ENCODE data around the gene DYNLT2.

The DYNLT2 gene, protein sequence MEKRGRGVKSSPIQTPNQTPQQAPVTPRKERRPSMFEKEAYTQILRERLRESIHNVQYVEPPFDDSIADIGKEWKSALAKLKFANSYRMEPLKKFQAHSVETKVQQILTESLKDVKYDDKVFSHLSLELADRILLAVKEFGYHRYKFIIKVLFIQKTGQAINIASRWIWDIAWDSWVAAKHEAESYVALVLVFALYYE

DNA sequence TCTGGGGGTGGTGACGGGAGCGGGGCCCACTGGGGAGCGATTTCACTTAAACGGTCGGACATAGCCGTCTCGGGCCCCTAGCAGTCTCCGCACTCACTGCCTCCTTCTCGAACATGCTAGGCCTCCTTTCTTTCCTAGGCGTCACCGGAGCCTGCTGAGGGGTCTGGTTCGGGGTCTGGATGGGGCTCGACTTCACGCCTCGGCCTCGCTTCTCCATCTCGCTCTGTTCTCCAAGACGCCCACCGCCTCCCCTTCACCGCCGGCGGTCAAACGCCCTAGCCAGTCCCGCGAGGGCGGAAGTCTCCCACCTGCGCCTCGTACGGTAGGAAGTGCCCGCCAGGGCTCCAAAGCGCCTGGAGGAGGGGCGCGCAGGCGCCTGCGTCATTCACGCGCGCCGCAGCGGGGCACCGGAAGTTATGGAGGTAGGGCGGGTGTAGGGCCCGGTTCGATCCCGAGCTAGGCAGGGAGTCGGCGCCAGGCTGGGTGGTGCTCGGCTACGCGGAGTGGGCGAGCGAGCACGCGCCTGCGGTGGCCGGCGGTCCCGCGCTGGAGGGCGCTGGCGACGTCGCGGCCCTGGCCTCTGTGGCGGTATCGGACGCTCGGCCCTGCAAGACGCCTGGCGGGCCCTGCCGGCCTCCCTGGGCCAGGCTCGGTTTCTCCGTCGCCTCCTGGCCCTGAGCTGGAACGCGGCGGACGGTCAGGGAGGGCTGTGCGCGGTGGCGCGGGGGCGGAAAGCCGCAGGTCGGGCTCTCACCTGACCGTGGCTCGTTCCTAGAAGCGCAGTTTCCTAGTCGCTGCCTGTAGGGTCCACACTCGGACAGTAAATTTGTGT, at the start of gene DYNLT2, which contains the start of gene ERMARD:
TSS of gene DYNLT2 (minus strand) at position 331 of the 832 bp plus-strand sequence. CDS start at position 217, 114 bp downstream.
TSS of gene ERMARD (plus strand) at position 381 of the 832 bp plus-strand sequence. CDS start at position 417, 36 bp downstream.
- DNase-seq (ENCODE audit: low spot score): peak; percentile 92

DNA sequence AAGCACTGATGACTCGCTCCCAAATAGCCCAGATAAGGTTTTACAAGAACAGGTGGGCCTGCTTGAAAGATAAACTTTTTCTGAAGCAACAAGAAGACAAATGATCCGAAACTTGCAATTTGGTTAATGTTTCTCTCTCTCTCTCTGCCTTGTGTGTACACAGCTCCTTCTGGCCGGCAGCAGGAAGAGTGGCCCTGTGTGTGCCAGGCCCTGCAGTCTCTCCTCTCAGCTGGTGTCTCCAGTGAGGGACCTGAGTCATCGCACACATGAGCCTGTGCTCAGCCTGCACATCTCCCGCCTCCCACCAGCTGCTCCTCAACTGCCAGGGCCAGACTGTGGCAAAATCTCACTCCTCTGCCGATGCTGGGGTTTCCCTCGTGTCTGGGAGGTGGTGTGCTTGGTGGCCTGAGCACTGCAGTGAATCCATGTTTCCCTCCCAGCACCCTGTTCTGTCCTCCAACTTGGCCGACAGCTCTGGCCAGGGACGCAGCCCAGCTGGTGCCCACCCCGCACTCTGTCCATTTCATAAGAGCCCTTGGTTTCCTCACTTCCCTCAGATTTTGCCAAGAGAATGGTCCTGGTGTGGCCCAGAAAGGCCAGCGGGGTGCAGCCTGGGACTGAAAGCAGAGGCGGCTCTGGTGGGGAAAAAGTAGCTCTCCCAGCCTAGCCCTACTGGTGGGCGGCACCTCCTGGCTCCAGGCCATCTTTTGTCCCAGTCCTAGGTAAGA, 49.5 kb upstream of the DYNLT2 start:
- peak; percentile 60 for DNase-seq (ENCODE audit: low spot score)

DNA sequence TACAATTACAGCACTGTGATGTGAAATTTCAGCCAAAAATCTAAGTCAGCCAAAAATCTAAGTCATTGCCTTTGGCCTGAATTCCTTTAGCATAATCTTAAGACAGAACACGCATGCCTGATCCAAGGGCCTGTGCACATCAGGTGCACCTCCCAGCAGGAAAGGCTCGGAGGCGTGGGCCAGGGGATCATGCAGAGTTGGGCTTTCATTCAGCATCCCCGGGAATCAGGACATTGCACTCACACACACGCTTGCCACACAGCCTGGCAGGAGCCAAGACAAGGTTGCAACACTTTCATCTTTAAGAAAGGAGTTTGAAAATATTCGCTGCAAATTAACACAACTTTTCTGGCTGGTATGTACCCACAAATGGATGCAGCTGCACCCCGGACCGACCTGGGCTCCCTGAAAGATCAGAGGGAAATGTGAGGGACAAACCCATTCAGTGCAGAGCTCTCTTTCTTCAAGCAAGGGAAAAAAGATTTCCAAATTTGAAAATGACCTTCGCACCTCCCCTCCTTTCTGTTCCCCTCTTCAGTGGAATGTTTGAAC, 48.8 kb upstream of the DYNLT2 start:
- no peak for DNase-seq (ENCODE audit: low spot score)

DNA sequence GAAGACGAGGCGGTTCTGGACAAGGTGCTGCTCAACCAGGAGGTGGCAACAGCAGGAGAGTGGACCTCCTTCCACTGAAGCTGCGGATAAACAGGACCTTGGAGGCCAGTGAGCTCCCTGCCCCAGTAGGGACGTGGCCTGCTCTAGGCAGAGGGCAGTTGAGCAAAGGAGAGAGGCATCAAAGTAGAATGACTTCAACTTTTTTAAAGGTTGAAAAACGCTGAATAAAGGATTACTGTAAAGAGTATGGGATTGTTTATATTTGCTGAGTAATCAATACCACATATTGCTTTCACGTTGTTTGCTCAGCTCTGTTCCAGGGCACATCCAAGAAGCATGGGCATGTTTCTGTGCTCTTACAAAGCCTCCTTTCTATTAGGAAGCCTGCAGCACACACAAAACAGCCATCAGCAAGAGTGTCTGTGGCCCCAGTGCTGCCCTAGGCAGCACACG, 48.1 kb upstream of the DYNLT2 start:
- no peak for DNase-seq (ENCODE audit: low spot score)

DNA sequence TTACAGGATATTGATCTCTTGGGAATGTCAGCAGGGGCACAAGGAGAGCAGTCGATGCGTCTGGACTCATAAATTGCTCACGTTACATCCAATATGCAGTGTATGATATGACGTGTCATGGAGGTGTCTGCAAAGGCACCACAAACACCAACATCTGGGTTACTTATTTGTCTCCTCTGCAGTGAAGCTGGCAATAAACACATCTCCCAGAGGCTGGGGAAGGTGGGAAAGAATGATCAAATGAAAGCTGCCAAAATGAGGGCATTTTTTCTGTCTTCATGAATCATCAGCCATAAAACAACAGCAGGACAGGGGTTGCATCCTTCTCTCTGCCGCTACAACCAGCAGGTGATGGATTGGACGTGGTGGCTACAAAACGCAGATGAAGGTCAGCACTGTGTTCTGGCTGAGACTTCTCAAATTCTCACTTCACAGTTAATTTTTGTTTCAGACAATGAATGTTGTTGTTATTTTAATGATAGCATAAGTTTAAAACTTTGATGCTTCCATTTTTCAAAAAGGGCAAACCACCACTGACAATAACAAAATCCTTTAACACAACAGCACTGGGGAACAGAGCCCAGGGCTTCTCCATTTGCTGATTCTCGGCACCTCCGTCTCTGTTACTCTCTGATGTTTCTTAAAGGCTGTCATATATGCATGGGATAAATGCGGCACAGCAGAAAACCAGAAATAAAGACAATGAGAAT, 47.5 kb upstream of the DYNLT2 start:
- no peak for DNase-seq (ENCODE audit: low spot score)

DNA sequence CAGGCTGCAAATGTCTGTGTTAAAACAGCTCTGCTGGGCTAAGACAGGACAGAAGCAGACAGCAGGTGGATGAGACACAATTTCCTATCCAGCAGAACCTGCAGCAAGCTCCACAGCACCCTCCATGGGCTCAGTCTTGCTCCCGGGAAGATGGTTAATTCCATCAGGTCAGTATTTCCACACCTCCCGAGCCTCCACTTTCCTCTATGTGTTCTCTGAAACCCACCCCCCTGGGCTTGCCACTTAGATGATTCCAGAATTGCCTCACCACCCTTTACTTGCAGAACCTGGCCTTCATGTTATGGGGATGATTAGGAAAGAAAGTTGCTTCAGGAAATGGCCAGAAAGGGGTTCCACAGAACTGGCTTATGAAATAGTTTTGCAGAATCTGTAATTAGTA, 43.8 kb upstream of the DYNLT2 start:
- DNase-seq (ENCODE audit: low spot score): no peak

DNA sequence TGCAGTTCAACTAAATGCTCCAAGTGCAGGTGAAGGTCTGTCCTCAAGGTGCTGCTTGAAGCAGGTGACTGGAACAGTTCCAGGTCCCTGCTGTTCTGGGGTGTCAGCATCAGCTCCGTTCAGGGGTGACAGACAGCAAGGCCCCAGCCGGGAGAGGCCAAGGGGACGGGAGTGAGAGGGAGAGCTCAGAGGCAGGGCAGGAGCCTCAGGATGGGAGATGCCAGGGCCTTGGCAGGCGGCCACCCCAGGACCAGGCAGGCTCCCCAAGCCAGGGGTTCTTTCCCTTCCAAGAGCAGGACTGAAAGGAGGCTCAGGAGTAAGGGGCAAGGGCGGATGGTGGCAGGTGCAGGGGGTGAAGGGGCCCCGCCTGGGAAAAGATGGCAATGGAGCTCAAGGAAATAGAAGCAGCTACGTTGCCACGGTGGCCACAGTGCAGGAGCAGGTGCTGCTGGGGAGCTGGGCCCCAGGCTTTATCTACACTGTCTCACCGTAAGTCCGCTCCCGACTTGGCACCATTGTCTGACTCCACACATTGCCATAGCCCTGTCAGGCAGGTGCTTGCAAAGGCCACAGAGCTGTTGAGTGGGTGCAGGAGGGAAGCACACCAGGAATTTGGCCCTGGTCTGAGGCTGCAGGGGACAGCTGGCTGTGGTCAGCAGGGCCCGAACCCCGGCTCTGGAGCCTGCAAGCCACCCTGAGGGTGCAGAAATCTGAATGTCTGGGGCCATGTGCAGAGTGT, 43.1 kb upstream of the DYNLT2 start:
- no peak for DNase-seq (ENCODE audit: low spot score)

DNA sequence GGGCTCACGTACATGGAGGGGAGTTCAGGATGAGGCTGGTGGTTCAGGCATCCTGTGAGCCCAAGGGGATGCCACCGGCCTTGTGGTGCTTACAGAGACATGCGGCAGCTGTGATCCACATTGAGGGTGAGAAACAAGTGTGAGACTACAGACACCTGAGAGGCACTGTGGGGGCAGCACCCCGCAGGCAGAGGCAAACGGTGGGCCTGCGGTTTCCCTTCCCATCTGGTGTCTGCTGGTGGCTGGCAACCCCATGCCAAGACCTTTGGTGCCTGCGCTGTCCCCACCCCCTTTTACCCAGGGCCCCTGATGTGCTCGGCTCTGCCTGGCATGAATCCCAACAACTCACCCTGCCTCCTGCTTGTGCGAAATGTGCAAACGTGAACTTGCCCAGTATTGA, 42.0 kb upstream of the DYNLT2 start:
- DNase-seq (ENCODE audit: low spot score): no peak

DNA sequence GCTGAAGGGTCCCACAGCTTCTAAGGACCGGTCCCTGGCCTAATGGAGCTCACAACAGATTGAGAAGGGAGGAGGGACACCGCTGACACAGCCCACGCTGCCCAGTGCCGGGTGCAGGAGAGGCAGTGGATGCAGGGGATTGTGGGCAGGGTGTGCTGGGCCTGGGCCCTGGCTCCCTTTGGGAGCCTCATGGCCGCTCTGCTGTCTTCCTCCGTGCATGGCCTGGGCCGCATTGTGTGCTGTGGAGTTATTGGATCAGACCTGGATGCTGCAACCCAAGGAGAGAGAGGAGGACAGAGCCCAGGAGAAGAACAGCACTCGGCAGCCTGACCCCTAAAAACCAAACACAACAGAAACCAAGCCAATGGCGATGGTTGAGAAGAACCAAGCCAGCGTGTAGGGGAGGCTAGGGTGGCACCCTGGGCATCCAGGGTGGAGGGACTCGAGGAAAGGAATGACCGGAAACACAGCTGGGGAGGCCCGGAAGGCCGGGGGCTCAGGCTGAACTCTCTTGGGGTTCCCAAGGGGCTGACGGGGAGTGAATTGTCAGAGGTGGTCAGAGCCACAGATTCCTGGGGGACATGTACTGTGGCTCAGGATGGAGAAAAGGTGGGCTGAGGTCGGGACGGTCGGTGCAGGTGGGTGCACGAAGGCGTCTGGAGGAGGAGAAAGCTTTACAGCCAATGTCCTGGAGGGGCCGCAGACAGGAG, 41.1 kb upstream of the DYNLT2 start:
- DNase-seq (ENCODE audit: low spot score): no peak

DNA sequence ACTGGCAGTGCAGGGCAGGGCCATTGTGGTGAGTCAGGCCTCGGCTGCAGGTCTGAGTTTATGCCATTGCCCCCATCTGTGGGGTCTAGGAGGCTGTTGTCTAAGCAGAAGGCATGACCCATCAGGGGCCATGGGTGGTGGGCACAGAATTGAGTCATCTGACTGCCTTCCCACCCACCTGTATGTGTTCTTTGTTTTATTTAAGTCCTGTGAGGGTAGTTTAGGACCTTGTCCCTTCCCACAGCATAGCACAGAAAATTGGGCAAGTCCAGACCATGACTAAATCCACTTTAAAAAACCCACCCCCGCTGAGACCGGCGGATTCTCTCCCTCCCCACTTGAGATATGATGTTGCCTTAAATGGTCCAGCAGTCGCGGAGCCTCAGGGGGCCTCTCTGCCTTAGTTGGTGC, 40.4 kb upstream of the DYNLT2 start:
- no peak for DNase-seq (ENCODE audit: low spot score)

DNA sequence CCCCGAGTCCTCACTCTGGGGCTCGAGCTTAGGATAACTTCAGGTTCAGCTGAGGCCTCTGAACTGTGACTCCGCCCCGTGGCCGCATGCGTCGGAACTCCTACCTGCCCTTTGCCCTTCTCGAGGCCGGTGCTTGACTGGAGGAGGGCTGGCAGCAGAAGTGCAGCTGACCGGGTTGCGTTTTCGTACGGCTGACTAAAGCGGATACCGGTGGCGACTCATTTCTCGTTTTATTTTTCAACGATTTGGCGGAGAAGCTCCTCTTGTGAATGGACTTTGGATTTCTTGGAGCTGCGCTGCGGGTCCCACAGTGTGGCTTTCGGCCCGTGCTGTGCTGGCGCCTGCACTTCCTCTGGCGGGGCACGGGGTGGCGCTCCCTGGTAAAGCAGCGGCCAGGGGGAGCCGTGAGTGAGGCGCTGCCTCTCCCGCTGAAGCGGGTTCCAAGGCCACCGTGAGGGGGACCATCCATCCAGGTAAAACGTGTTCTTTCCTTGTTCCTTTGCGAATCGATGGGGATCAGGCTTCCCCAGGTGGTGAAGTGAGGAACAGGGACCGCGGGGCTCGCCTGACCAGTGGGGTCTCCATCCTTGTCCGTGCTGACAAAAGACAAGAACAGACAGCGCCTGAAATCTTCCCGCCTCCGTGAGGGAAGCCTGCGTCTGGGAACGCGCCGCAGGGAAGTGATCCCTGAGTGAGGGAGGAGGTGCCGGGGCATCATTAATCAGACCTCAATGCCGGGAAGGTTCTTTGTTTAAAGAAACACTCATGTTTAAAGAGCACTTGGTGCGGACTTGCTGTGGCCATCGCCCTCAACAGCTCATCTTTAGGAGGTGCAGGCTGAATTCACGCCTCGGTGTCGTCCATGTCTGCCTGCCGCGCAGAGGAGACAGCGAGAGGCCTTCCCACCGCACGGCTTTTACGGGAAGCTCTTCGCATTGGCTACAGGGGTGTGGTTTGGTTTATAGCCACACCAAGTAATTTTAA, 38.9 kb upstream of the DYNLT2 start:
- DNase-seq (ENCODE audit: low spot score): peak; percentile 83

DNA sequence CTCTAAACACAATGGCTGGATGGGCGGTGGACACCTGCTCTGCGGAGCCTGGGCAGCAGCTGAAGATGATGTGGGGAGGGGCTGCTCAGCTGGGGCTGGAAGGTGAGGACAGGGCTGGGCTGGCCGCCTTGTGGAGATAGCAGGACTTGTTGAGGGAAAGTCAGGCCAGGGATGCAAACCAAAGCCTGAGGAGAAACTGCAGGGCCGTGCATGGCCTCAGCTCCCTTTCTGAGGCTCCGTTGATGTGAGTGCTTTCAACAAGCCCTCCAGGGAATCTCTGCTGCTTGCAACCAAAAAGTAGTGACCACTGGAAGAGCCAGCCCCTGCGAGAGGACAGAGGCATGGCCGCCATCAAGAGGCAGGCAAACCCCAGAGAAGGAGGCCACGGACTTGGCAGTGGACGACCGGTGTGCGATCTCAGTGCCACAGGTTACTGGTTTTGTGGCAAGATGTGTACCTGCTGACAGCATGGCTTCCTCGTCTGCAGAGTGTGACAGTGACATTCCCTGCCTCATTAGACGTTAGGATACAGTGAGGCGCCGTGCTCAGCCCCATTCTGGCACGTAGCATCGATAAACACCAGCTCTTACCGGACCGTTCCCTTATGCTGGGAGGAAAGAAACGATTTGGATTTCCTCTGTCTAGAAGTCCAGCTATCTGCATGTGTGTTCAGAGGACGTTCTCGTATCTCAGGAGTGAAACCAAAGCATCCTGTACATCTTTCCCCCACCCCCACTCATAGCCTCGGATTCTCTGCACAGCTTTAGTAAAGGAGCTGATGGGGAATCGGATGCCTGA, 38.0 kb upstream of the DYNLT2 start:
- no peak for DNase-seq (ENCODE audit: low spot score)

DNA sequence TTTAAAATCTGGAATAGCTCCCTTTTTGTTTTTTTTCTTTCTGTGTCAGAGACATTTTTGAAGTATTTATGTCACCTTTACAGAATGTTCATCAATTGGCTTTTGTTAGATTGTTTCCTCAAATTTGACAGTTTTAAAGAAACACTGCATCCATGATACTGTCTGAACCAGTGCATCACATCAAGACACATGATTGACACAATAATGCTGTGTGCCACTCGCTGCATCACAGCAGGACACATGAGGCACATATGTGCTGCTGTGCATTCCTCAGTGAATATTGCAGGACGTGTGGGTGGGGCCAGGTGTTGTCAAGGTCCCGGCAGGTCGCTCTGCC, 37.4 kb upstream of the DYNLT2 start:
- no peak for DNase-seq (ENCODE audit: low spot score)

DNA sequence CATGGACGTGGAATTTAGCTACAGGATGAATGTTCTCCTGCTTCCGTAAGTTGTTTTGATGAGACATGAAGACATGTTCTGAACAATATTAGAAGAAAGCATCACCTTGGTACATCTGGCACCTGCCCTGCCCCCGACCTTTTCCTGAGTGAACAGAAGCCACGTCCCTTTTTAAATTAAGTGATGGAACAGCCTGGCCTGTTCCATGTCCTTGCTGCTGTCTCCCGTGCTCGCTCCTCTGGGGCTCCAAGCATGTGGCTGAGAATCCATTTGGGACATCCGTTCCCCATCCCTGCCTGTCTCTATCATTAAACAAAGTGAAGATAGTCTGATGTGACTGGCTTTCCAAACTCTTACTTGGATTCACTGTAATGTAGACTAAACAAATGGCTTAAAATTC, 36.4 kb upstream of the DYNLT2 start:
- DNase-seq (ENCODE audit: low spot score): no peak

DNA sequence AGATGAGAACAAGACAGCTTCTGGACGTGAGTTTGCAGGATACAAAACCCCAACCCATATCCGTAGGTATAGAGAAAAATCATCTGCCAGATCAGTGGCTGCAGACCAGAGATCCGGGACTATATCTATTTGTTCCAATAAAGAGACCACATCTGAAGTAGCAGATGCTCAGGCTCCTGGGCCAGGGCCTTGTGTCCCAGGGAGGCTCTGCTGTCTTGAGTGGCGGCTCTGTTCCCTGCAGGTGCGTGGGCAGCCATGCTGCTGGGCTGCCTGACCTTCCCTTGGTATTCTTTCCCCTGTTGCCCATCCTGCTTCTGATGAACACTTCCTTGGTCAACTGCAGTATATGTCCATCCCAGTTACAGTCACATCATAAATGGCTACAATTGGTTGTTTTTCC, 35.0 kb upstream of the DYNLT2 start:
- DNase-seq (ENCODE audit: low spot score): no peak

DNA sequence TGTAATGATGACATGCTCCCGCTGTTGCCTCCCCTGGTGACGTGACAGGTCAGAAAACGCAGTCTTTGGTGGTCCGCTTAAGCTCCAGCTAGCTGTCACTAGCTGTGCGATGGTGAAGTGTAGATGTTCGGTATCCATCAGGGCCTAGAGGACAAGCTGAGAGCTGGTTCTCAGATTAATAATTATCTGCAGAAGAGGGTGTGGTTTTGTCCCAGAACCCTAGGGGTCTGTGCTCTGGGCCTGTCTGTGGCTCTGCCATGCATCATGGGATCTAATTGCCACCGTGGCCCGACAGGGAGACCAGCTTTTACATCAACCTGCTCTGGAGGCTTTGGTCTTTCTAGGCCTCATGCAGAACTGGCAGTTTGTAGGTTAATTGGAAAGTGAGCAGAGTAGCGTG, 34.2 kb upstream of the DYNLT2 start:
- DNase-seq (ENCODE audit: low spot score): no peak

DNA sequence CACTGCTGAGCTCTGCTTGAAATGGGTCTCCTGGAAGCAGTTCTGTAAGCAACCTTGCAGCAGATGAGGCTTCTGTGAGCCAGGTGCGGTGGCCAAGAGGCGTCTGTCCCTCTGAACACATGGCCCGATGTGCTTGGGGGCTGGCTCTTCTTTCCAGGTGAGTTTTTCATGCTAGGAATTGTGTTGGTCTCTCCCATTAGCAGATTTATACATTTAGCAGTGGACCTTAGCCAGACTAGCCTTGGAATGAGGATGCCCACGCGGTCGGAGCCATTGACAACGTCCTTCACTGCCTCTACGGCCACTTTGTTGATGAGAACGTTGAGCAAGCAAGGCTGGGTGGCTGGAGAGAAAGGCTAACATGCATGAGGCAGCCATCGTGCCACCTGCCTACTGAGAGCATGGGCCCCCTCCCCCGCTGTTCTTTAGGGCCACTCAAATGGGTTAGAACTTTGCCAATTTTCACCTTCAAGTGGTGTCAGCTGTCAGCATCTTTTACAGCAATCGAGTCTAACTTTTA, 33.5 kb upstream of the DYNLT2 start:
- DNase-seq (ENCODE audit: low spot score): no peak

Data from RKO (cell line).